Lower lobe of right lung (tissue), 2 donors: Measurements from ENCODE around the gene MUC5AC. TPM values are rescaled to one million over a fixed set of nuclear protein-coding genes. Genes with fewer than 3 reads are reported as not detected.
A peak's percentile ranks its signal among the peaks of the same experiment; 100 is the strongest.

Source experiments
- ATAC-seq, 2 donors: fragments of 200-7000 bp; cut with Tn5 transposase; one replicate each; pipeline ENCODE4 v1.9.1; 2020 to 2022; ENCODE audit warnings: mild to moderate bottlenecking in 2 of 2, moderate library complexity in 2 of 2
- DNase-seq: peaks from one replicate; pipeline ENCODE4 v3.0.0-alpha.2; 2020
- H3K27ac ChIP-seq: fragments of 200-600 bp; one replicate; pipeline ENCODE4 v1.8.0; 2022
- H3K27me3 ChIP-seq: fragments of 200-600 bp; one replicate; pipeline ENCODE4 v1.8.0; 2022; ENCODE audit warnings: low read depth
- H3K36me3 ChIP-seq: fragments of 200-600 bp; one replicate; pipeline ENCODE4 v1.8.0; 2022; ENCODE audit warnings: mild to moderate bottlenecking
- H3K4me1 ChIP-seq: fragments of 200-600 bp; one replicate; pipeline ENCODE4 v1.8.0; 2022
- H3K4me3 ChIP-seq: fragments of 200-600 bp; one replicate; pipeline ENCODE4 v1.8.0; 2022; ENCODE audit warnings: mild to moderate bottlenecking
- H3K9me3 ChIP-seq: fragments of 200-600 bp; one replicate; pipeline ENCODE4 v1.8.0; 2022
- intact Hi-C: fragments of 100-400 bp; cut with DNase I; formaldehyde crosslinking; loops from one replicate; pipeline ENCODE4 v1.11.0; 2022
- long read RNA-seq: library from polyadenylated mRNA; unstranded; transcript quantifications from one replicate; pipeline ENCODE4 v2.0.0, GENCODE V29; 2021
- total RNA-seq: library from RNA; stranded (reverse); fragmentation: NEBNext Ultra II Directional; extraction: Animal tissue kit (Norgen Biotek cat#: 25700); gene quantifications from one replicate; pipeline ENCODE4 v1.2.1, GENCODE V29; 2021
- TF ChIP-seq, protein P1 (sequence below): fragments of 200-600 bp; IDR thresholded peaks from one replicate; pipeline ENCODE4 v1.8.0; 2022; ENCODE audit warnings: antibody characterized with exemption, mild to moderate bottlenecking
- donor health status: DM: no; HTN: yes; CAD: no; lungs with severe emphysema.

MUC5AC gene
- 0.35 TPM for total RNA-seq
- long read RNA-seq, partial matches to known transcripts: 0 of 1 reads
- long read RNA-seq, other reads (novel, unspliced or antisense): 1 of 1 reads

DNA sequence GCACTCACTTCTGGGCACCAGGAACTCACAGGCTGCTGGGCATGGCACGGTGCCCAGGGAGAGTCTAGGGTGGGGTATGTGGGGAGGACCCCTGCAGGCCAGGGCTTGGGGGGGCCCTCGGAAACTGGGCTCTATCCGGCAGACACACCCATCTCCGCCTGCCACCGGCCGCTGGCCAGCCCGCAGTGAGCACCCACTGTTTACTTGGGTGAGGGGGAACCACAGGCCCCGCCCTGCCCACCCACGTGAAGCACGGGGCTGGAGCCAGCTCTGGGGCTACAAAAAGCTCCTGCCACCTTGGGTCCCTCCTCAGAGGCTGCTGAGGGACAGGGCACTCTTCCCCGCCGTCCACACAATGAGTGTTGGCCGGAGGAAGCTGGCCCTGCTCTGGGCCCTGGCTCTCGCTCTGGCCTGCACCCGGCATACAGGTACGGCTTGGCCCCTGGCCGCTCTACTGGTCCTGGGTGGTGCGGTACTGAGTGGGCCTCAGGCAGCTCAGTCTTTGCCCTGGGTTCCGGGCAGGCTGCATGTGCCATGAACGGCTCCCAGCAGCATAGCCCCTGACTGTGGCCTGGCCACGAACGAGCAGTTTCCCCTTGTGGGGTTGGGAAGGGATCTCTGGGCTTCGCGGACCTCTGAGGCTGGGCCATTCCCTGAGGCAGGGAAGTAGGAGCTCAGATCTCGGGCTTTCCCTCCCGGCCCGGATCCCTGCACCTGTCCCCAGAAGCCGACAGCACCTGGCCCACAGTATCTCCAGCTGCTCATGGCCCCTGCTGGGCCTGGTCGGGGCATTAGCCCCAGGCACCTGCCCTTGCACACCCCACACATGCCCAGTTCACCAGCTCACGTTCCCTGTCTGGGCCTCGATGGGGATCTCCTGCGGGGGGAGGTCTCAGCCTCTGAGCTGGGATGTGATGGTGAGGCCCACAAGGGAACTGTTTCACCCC, at the start of gene MUC5AC:
Gene MUC5AC (plus strand): TSS at position 309 of the 947 bp plus-strand sequence. CDS start 47 bp downstream, at position 356.
- no peaks in the 10 kb centered on the region for H3K9me3 ChIP-seq
- DNase-seq (no peak), ATAC-seq (no peak)
- H3K27ac ChIP-seq: no peak within 1 kb of the TSS
- H3K36me3 ChIP-seq: no peaks in the 10 kb centered on the region
- no peak within 1 kb of the TSS for H3K4me3 ChIP-seq
- H3K4me1 ChIP-seq: no peaks in the 10 kb centered on the region
- peaks cover 9% of the 10 kb centered on the region for H3K27me3 ChIP-seq
- TF ChIP-seq, protein P1, sequence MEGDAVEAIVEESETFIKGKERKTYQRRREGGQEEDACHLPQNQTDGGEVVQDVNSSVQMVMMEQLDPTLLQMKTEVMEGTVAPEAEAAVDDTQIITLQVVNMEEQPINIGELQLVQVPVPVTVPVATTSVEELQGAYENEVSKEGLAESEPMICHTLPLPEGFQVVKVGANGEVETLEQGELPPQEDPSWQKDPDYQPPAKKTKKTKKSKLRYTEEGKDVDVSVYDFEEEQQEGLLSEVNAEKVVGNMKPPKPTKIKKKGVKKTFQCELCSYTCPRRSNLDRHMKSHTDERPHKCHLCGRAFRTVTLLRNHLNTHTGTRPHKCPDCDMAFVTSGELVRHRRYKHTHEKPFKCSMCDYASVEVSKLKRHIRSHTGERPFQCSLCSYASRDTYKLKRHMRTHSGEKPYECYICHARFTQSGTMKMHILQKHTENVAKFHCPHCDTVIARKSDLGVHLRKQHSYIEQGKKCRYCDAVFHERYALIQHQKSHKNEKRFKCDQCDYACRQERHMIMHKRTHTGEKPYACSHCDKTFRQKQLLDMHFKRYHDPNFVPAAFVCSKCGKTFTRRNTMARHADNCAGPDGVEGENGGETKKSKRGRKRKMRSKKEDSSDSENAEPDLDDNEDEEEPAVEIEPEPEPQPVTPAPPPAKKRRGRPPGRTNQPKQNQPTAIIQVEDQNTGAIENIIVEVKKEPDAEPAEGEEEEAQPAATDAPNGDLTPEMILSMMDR: no peak
- intact Hi-C loops: no loop called here

DNA sequence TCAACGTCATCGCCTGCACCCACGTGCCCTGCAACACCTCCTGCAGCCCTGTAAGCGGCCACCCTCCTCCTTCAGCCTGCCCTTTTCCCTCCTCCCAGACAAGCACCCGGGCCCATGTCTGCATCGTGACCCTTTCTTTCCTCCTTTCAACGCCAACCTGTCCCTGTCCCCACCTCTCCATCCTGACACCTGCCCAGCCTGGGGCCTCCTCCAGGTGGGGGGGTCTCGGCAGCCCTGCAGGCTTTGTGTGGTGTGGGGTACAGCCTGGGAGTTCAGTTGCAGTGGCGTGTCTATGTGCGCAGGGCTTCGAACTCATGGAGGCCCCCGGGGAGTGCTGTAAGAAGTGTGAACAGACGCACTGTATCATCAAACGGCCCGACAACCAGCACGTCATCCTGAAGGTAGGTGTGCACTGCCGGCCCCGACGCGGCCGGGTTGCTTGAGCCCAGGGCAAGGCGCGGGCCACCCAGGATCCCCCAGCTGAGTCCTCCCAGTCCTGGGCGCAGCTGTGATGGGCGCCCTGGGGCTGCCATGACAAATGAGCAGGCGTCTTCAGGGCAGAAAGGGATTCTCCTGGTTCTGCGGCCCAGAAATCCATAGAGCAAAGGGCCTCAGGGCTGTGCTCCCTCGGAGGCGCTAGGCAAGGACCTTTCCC, 49.4 kb upstream of the MUC5AC start:
- ATAC-seq (no peak), DNase-seq (no peak)
- H3K27ac ChIP-seq: no peak overlapping the region
- no peaks in the 10 kb centered on the region for H3K4me1 ChIP-seq
- intact Hi-C loops: no loop called here
- H3K9me3 ChIP-seq: no peaks in the 10 kb centered on the region
- TF ChIP-seq, protein P1: no peak
- no peak overlapping the region for H3K4me3 ChIP-seq
- H3K36me3 ChIP-seq: no peaks in the 10 kb centered on the region
- H3K27me3 ChIP-seq: peaks cover 21% of the 10 kb centered on the region

GRCh38 chr11:1109101-1109917, 48.4 kb upstream of the MUC5AC start:
- DNase-seq (peak; percentile 34), ATAC-seq (no peak)
- H3K27me3 ChIP-seq: peaks cover 21% of the 10 kb centered on the region
- intact Hi-C loops: no loop called here
- no peaks in the 10 kb centered on the region for H3K9me3 ChIP-seq
- no peak overlapping the region for H3K27ac ChIP-seq
- H3K36me3 ChIP-seq: no peaks in the 10 kb centered on the region
- H3K4me3 ChIP-seq: no peak overlapping the region
- TF ChIP-seq, protein P1: no peak
- H3K4me1 ChIP-seq: no peaks in the 10 kb centered on the region

GRCh38 chr11:1109918-1110705, 47.6 kb upstream of the MUC5AC start:
- no peak for ATAC-seq
- Histone ChIP-seq H3K9me3 (no peaks in the 10 kb centered on the region), H3K36me3 (no peaks in the 10 kb centered on the region), H3K4me3 (no peak overlapping the region), H3K27me3 (peaks cover 21% of the 10 kb centered on the region), H3K4me1 (no peaks in the 10 kb centered on the region), H3K27ac (no peak overlapping the region)
- peak; percentile 35 for DNase-seq
- TF ChIP-seq, protein P1: no peak
- intact Hi-C loops: no loop called here
